Thoracic aorta (tissue), 2 donors: ENCODE measurements around the gene ITGA3. TPM values are rescaled to one million over a fixed set of nuclear protein-coding genes. Genes with fewer than 3 reads are reported as not detected.
"Not testable (repeated sequence)": the region's sequence is repeated elsewhere in the genome, so short reads cannot be mapped to it uniquely, and the experiment has no call there.

Experiments
- ATAC-seq: fragments of 150-250 bp; one replicate; pipeline ENCODE4 v1.8.0; 2017; ENCODE audit warnings: low read depth; ENCODE audit not compliant: insufficient number of reproducible peaks, low FRiP score
- DNase-seq: peaks from one replicate; pipeline ENCODE4 v3.0.0-alpha.2; 2020; ENCODE audit warnings: low spot score
- H3K27ac ChIP-seq, 2 donors: fragments of 200-600 bp; sonication (generic); 1 replicate in 1 of 2; 2 replicates in 1 of 2; pipeline ENCODE4 v1.5.1; 2016; ENCODE audit warnings: mild to moderate bottlenecking in 2 of 2, moderate library complexity in 2 of 2
- H3K27me3 ChIP-seq: fragments of 200-600 bp; sonication (generic); replicated peaks from 2 replicates; pipeline ENCODE4 v1.6.0; 2016; ENCODE audit warnings: mild to moderate bottlenecking; ENCODE audit not compliant: insufficient read depth
- H3K36me3 ChIP-seq: fragments of 200-600 bp; sonication (generic); one replicate; pipeline ENCODE4 v1.5.1; 2016
- H3K4me1 ChIP-seq, 2 donors: fragments of 200-600 bp; sonication (generic); 1 replicate in 1 of 2; 2 replicates in 1 of 2; pipeline versions ENCODE4 v1.5.1 to v1.6.0; 2016; ENCODE audit warnings: low read depth in 2 of 2, mild to moderate bottlenecking in 1 of 2; ENCODE audit not compliant: control insufficient read depth in 1 of 2
- H3K4me3 ChIP-seq: fragments of 200-600 bp; sonication (generic); 2 replicates; pipeline ENCODE4 v1.5.1; 2016; ENCODE audit warnings: mild to moderate bottlenecking
- H3K9me3 ChIP-seq: fragments of 200-600 bp; sonication (generic); 2 replicates; pipeline ENCODE4 v1.5.1; 2016
- total RNA-seq, 2 donors: library from RNA; depleted of rRNA; stranded (reverse); fragments of >200 nt; gene quantifications; one replicate each; pipeline versions ENCODE4 v1.1.0 to v1.2.3, GENCODE V29; 2016
- TF ChIP-seq, protein P1 (sequence below): fragments of 200-600 bp; sonication (generic); IDR thresholded peaks from one replicate; pipeline ENCODE4 v1.5.1; 2019; ENCODE audit warnings: antibody characterized with exemption

The ITGA3 gene
- total RNA-seq, 2 donors from 2014 or later = 197 to 260 TPM

DNA sequence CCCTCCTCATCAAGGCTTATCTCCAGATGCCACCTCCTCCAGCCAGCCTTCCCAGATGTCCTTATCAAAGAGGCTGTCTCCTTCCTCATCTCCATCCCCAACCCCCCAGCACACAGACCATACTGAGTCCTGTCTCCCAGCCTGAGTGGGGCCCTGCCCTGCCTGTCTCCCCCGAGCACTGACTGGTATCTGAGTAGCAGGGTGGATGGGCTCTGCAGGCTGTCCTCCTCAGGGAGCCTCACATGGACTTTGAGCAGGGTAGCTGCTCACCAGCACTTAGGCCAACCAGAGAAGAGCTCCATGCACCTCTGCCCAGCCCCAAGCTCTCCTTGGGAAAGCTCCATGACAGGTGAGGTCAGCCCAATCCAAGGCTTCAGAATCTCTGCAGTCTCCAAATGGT, 20.0 kb upstream of the ITGA3 start:
- H3K4me3 ChIP-seq = no peak overlapping the region
- TF ChIP-seq, protein P1, sequence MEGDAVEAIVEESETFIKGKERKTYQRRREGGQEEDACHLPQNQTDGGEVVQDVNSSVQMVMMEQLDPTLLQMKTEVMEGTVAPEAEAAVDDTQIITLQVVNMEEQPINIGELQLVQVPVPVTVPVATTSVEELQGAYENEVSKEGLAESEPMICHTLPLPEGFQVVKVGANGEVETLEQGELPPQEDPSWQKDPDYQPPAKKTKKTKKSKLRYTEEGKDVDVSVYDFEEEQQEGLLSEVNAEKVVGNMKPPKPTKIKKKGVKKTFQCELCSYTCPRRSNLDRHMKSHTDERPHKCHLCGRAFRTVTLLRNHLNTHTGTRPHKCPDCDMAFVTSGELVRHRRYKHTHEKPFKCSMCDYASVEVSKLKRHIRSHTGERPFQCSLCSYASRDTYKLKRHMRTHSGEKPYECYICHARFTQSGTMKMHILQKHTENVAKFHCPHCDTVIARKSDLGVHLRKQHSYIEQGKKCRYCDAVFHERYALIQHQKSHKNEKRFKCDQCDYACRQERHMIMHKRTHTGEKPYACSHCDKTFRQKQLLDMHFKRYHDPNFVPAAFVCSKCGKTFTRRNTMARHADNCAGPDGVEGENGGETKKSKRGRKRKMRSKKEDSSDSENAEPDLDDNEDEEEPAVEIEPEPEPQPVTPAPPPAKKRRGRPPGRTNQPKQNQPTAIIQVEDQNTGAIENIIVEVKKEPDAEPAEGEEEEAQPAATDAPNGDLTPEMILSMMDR = no peak
- H3K9me3 ChIP-seq = no peaks in the 10 kb centered on the region
- ATAC-seq (no peak), DNase-seq (no peak)
- H3K4me1 ChIP-seq = peaks cover 17 to 50% of the 10 kb centered on the region in 2 donors
- no peaks in the 10 kb centered on the region for H3K36me3 ChIP-seq
- no peaks in the 10 kb centered on the region for H3K27me3 ChIP-seq
- no peak overlapping the region for H3K27ac ChIP-seq

DNA sequence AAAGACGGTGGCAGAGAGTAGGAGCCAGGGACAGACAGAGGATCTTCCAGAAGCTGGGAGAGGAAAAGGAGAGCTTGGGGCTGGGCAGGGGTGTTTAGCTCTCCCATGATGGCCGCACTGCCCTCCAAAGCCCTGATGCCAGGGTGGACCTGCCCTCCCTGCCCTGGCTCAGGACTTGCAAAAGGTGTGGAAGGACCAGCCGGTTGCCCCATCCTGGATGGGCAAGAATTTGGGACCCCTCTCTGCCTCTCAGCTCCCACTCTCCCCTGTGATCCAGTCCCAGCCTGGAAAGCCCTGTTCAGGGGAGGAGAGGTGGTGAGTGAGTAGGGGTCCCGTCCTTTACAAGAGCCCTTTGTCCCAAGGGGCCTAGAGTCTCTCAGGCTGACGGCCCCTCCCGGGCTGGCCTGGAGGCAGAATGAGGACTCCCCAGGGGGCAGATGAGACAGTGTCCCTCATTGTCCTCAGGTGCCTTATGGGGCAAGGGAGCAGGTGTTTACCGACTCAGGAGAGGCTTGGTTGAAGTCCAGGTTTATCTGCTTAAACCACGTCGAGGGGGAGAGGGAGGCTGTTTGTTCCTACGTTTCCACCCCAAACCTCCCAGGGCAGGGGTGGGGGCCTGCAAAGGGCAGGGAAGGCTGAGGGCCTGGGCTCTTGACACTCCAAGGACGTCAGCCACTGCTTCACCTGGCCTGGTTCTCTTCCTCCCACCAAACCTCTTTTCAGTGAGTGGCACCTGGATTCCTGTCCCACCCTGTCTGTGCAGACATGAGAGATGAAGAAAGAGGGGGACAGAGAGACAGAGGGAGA, 19.3 kb upstream of the ITGA3 start:
- peaks cover 17 to 50% of the 10 kb centered on the region in 2 donors for H3K4me1 ChIP-seq

DNA sequence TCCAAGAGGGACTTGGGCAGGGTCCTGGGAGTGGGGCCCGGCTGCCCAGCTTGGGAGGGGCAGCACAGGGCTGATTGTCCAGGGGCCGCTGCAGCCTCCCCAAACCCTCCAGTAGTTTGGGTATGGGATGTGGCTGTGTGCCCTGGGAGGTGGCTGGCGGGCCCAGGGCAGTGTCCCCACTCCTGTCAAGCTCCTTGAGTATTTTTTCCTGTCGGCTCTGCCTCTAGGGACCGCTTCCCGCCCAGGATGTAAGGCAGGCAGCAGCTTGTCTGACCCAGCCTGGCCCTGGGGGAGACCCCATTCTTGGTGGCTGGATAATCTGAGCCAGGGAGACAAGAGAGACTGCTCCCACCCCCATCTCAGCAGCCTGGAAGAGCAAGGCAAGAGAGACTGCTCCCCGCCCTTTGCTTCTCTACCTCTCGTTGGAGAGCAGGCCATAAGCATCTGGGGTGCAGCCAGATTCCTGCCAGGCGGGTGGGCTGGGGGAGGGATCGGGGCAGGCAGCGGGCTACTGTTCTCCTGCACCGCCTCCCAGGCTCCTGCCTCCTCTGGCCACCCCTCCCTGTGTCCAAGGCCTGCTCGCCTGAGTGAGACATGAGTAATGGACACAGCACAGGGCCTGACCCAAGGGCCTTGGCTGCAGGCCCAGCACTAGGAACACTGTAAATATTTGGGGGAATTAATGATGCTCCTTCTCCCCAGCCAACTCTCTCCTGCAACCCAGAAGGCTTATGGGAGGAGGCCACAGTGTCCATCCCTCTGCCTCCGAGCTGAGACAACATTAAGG, 18.4 kb upstream of the ITGA3 start:
- peak; percentile 50 for DNase-seq
- no peak overlapping the region for H3K4me3 ChIP-seq
- no peaks in the 10 kb centered on the region for H3K9me3 ChIP-seq
- no peaks in the 10 kb centered on the region for H3K36me3 ChIP-seq
- H3K27me3 ChIP-seq = no peaks in the 10 kb centered on the region
- peak overlapping the region; percentile 75 to 80 for H3K27ac ChIP-seq
- peaks cover 16 to 47% of the 10 kb centered on the region in 2 donors for H3K4me1 ChIP-seq
- ATAC-seq = peak; percentile 5
- TF ChIP-seq, protein P1 = no peak

More for the DNA sequence above, 19.3 kb upstream of the ITGA3 start:
- DNase-seq (no peak), ATAC-seq (no peak)
- Histone ChIP-seq H3K36me3 (no peaks in the 10 kb centered on the region), H3K27ac (peak overlapping the region; percentile 75 to 80), H3K9me3 (no peaks in the 10 kb centered on the region), H3K27me3 (no peaks in the 10 kb centered on the region), H3K4me3 (no peak overlapping the region)
- TF ChIP-seq, protein P1 = no peak

GRCh38 chr17:50039058-50039457, 16.9 kb upstream of the ITGA3 start:
- no peaks in the 10 kb centered on the region for H3K9me3 ChIP-seq

DNA sequence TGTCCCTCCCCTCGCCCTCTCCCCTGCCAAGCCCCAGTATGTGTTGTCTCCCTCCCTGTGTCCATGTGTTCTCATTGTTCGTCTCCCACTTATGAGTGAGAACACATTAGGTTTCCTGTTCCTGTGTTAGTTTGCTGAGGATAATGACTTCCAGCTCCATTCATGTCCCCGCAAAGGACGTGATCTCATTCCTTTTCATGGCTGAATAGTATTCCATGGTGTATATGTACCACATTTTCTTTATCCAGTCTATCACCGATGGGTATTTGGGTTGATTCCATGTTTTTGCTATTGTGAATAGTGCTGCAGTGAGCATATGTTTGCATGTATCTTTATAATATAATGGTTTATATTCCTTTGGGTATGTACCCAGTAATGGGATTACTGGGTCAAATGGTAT, 15.4 kb upstream of the ITGA3 start:
- not testable (repeated sequence) for DNase-seq, H3K27ac ChIP-seq, H3K9me3 ChIP-seq, ATAC-seq, H3K27me3 ChIP-seq, H3K36me3 ChIP-seq, H3K4me3 ChIP-seq
- H3K4me1 ChIP-seq = peaks cover 10 to 42% of the 10 kb centered on the region in 2 donors

More at GRCh38 chr17:50039058-50039457, 16.9 kb upstream of the ITGA3 start:
- Histone ChIP-seq H3K27ac (no peak overlapping the region), H3K4me1 (peaks cover 10 to 43% of the 10 kb centered on the region in 2 donors), H3K4me3 (no peak overlapping the region), H3K27me3 (no peaks in the 10 kb centered on the region), H3K36me3 (no peaks in the 10 kb centered on the region)
- no peak for ATAC-seq
- no peak for DNase-seq
- TF ChIP-seq, protein P1 = no peak
